SU-DHL-6 (cell line): ENCODE results near the gene CENPF.

Experiments used
- H2AFZ ChIP-seq: fragments of 200-600 bp; sonication (generic); 2 replicates; pipeline ENCODE4 v1.6.1; 2014; ENCODE audit warnings: low read depth, mild to moderate bottlenecking, moderate library complexity, mixed read lengths, antibody characterized with exemption, low read length; ENCODE audit not compliant: severe bottlenecking
- H3F3A ChIP-seq: fragments of 200-600 bp; shearing (Covaris generic); 2 replicates; pipeline ENCODE4 v1.6.0; 2016; ENCODE audit warnings: antibody characterized with exemption, mild to moderate bottlenecking; ENCODE audit not compliant: insufficient read depth
- H3K27ac ChIP-seq: fragments of 200-600 bp; sonication (generic); 2 replicates; pipeline ENCODE4 v1.5.1; 2016; ENCODE audit warnings: low read depth, mild to moderate bottlenecking, low read length, moderate library complexity, mixed read lengths
- H3K27me3 ChIP-seq: fragments of 200-600 bp; sonication (generic), shearing (Covaris generic); 2 replicates; pipeline ENCODE4 v1.6.0; 2014; ENCODE audit warnings: mild to moderate bottlenecking, low read length
- H3K36me3 ChIP-seq: fragments of 200-600 bp; sonication (generic); 2 replicates; pipeline ENCODE4 v1.6.1; 2014; ENCODE audit warnings: mild to moderate bottlenecking, low read length, mixed read lengths
- H3K4me2 ChIP-seq: fragments of 300-600, 200-600 bp; shearing (Covaris generic), sonication (generic); 2 replicates; pipeline ENCODE4 v1.6.0; 2014; ENCODE audit warnings: low read length, low read depth, mild to moderate bottlenecking; ENCODE audit not compliant: poor library complexity, severe bottlenecking
- H3K4me3 ChIP-seq: fragments of 200-600 bp; sonication (generic); 2 replicates; pipeline ENCODE4 v1.5.1; 2014; ENCODE audit warnings: antibody characterized with exemption, low read length, mild to moderate bottlenecking, mixed read lengths; ENCODE audit not compliant: insufficient read depth, poor library complexity, severe bottlenecking
- H3K79me2 ChIP-seq: fragments of 200-600 bp; sonication (generic); 2 replicates; pipeline ENCODE4 v1.6.1; 2014; ENCODE audit warnings: mild to moderate bottlenecking, low read length, moderate library complexity; ENCODE audit not compliant: insufficient read depth
- H3K9ac ChIP-seq: fragments of 200-600 bp; sonication (generic); 2 replicates; pipeline ENCODE4 v1.7.0; 2014; ENCODE audit warnings: mild to moderate bottlenecking, low read length
- H3K9me2 ChIP-seq: fragments of 200-600 bp; sonication (generic); replicated peaks from 2 replicates; pipeline ENCODE4 v1.6.1; 2014; ENCODE audit warnings: low read length; ENCODE audit not compliant: insufficient read depth
- H3K9me3 ChIP-seq: fragments of 200-600 bp; sonication (generic); 2 replicates; pipeline ENCODE4 v1.6.1; 2014; ENCODE audit warnings: low read length, mixed read lengths; ENCODE audit not compliant: insufficient read depth
- H4K20me1 ChIP-seq: fragments of 200-600 bp; sonication (generic); 2 replicates; pipeline ENCODE4 v1.6.1; 2014; ENCODE audit warnings: low read depth, mild to moderate bottlenecking, antibody characterized with exemption, low read length, moderate library complexity, mixed read lengths
- CTCF ChIP-seq: fragments of 200-600 bp; sonication (generic); IDR thresholded peaks from one replicate; pipeline ENCODE4 v1.5.1; 2017; ENCODE audit warnings: antibody characterized with exemption, mild to moderate bottlenecking, low read length, moderate library complexity; ENCODE audit not compliant: insufficient read depth, poor library complexity, severe bottlenecking
- EZH2phosphoT487 ChIP-seq: fragments of 200-600 bp; sonication (generic), shearing (Covaris generic); conservative IDR thresholded peaks from 2 replicates; pipeline ENCODE4 v1.6.1; 2018; ENCODE audit warnings: mild to moderate bottlenecking, antibody characterized with exemption, low read length, moderate library complexity, mixed read lengths

CENPF gene

GRCh38 chr1:214643030-214643429, 40.0 kb downstream of the CENPF start:
- H3K79me2 ChIP-seq = no peaks in the 10 kb centered on the region
- no peaks in the 10 kb centered on the region for H3F3A ChIP-seq
- peaks cover 70% of the 10 kb centered on the region for H3K36me3 ChIP-seq
- H3K4me3 ChIP-seq = no peak overlapping the region
- no peak overlapping the region for H3K4me2 ChIP-seq
- H3K27me3 ChIP-seq = no peaks in the 10 kb centered on the region
- no peaks in the 10 kb centered on the region for H3K9me3 ChIP-seq
- no peaks in the 10 kb centered on the region for H3K9me2 ChIP-seq
- H2AFZ ChIP-seq = no peak overlapping the region
- H3K9ac ChIP-seq = no peak overlapping the region
- H4K20me1 ChIP-seq = no peaks in the 10 kb centered on the region
- no peak overlapping the region for H3K27ac ChIP-seq
- no peak for TF ChIP-seq CTCF
- no peak for TF ChIP-seq EZH2phosphoT487

- Histone ChIP-seq H3K27me3 (no peaks in the 10 kb centered on the region), H3K9ac (no peak overlapping the region), H3K4me3 (no peak overlapping the region), H3K9me2 (no peaks in the 10 kb centered on the region), H4K20me1 (no peaks in the 10 kb centered on the region), H3K9me3 (no peaks in the 10 kb centered on the region), H3K79me2 (no peaks in the 10 kb centered on the region), H2AFZ (no peak overlapping the region), H3K27ac (no peak overlapping the region), H3K36me3 (peaks cover 59% of the 10 kb centered on the region), H3F3A (no peaks in the 10 kb centered on the region), H3K4me2 (no peak overlapping the region)
- TF ChIP-seq CTCF (no peak), EZH2phosphoT487 (no peak)
Observed at GRCh38 chr1:214645712-214646111, 42.7 kb downstream of the CENPF start.

- Histone ChIP-seq H3K9ac (no peak overlapping the region), H3K9me3 (no peaks in the 10 kb centered on the region), H2AFZ (no peak overlapping the region), H4K20me1 (no peaks in the 10 kb centered on the region), H3K4me3 (no peak overlapping the region), H3K9me2 (no peaks in the 10 kb centered on the region), H3F3A (no peaks in the 10 kb centered on the region; the same call in 1 of the 2 replicates), H3K36me3 (peaks cover 45% of the 10 kb centered on the region), H3K4me2 (no peak overlapping the region), H3K79me2 (no peaks in the 10 kb centered on the region), H3K27ac (no peak overlapping the region), H3K27me3 (no peaks in the 10 kb centered on the region)
- no peak for TF ChIP-seq EZH2phosphoT487
- TF ChIP-seq CTCF = no peak
Observed at GRCh38 chr1:214648801-214649200, 45.8 kb downstream of the CENPF start.

GRCh38 chr1:214649607-214650006, 46.6 kb downstream of the CENPF start:
- no peak overlapping the region for H3K9ac ChIP-seq
- no peaks in the 10 kb centered on the region for H4K20me1 ChIP-seq

More at GRCh38 chr1:214649607-214650006, 46.6 kb downstream of the CENPF start:
- H3K9me3 ChIP-seq = no peaks in the 10 kb centered on the region
- TF ChIP-seq EZH2phosphoT487 (no peak), CTCF (no peak)
- H3F3A ChIP-seq = no peaks in the 10 kb centered on the region; the same call in 1 of the 2 replicates
- H3K27ac ChIP-seq = no peak overlapping the region
- no peak overlapping the region for H3K4me3 ChIP-seq
- H3K4me2 ChIP-seq = no peak overlapping the region
- H3K27me3 ChIP-seq = no peaks in the 10 kb centered on the region
- H3K9me2 ChIP-seq = no peaks in the 10 kb centered on the region
- H3K79me2 ChIP-seq = no peaks in the 10 kb centered on the region
- no peak overlapping the region for H2AFZ ChIP-seq
- peaks cover 45% of the 10 kb centered on the region for H3K36me3 ChIP-seq
